HG03103 (cell line): ENCODE measurements around the gene TSPAN14.

Experiments
- ATAC-seq: cut with Tn5 transposase; IDR thresholded peaks from one replicate; pipeline ENCODE4 v1.9.1; 2021; ENCODE audit warnings: low read depth; ENCODE audit not compliant: unreplicated experiment

TSPAN14 gene

GRCh38 chr10:80580638-80581468 is 126.7 kb downstream of the TSPAN14 start:
- no peak for ATAC-seq

GRCh38 chr10:80581469-80581835 is 127.3 kb downstream of the TSPAN14 start:
- ATAC-seq, result no peak

GRCh38 chr10:80582286-80582960 is 128.3 kb downstream of the TSPAN14 start:
- ATAC-seq, result no peak
